ENCODE measurements around the gene LARGE1. TPM values are rescaled to one million over a fixed set of nuclear protein-coding genes. Genes with fewer than 3 reads are reported as not detected.

LARGE1 gene
- total and polyA plus RNA-seq, 2 of the 4 experiments (the other 2 are of a cell fraction) = 6.2 to 12.4 TPM

GRCh38 chr22:33542153-33542552 lies 378.1 kb downstream of the LARGE1 start:
- CTCF ChIA-PET = no interaction called here
- no peak overlapping the region for H2AK9ac ChIP-seq (replicated peaks; ENCODE audit: low read depth, low read length, poor library complexity)
- dilution Hi-C loops (cut with HindIII; ENCODE audit: low sequenced_read_pairs, unreplicated experiment) = no loop called here

More at GRCh38 chr22:33542153-33542552, 378.1 kb downstream of the LARGE1 start:
- Histone ChIP-seq H3K18ac (ENCODE audit: low read depth, low read length) (no peak overlapping the region), H3K4me1 (ENCODE audit: control insufficient read depth, insufficient read depth, low read length) (peaks cover 3% of the 10 kb centered on the region; the same call in 1 of the 2 replicates), H3K27ac (ENCODE audit: insufficient read depth, low read length) (no peak overlapping the region), H3K56ac (ENCODE audit: extremely low read depth, insufficient read depth, low read length) (no peak overlapping the region), H2BK5ac (ENCODE audit: low read depth, low read length, poor library complexity, severe bottlenecking) (no peak overlapping the region), H4K8ac (ENCODE audit: low read depth in 2 of 2, low read length in 2 of 2) (no peak overlapping the region), H3K14ac (replicated peaks; ENCODE audit: low read depth, low read length) (no peak overlapping the region), H4K91ac (ENCODE audit: insufficient read depth, low read depth, low read length) (no peak overlapping the region), H3K4me3 (ENCODE audit: insufficient read depth, low read depth, low read length) (no peak overlapping the region), H4K20me1 (ENCODE audit: insufficient read depth, low read length) (no peaks in the 10 kb centered on the region), H3K9me1 (ENCODE audit: insufficient read depth, low read length) (no peaks in the 10 kb centered on the region; the same call in 1 of the 2 replicates), H3K9me3 (ENCODE audit: control insufficient read depth, insufficient read depth, low read length) (no peaks in the 10 kb centered on the region), H3K27me3 (ENCODE audit: control insufficient read depth, insufficient read depth, low read length) (no peaks in the 10 kb centered on the region), H3K9ac (ENCODE audit: low read depth, low read length) (no peak overlapping the region), H2AK5ac (ENCODE audit: low read depth, low read length) (no peak overlapping the region), H3K36me3 (ENCODE audit: control insufficient read depth, insufficient read depth, low read length) (no peaks in the 10 kb centered on the region), H3K4me2 (ENCODE audit: low read depth, low read length) (no peak overlapping the region), H2BK120ac (ENCODE audit: low read depth, low read length) (no peak overlapping the region), H2AFZ (replicated peaks; ENCODE audit: low read length, poor library complexity) (no peak overlapping the region), H3K79me1 (ENCODE audit: low read depth in 1 of 2, low read length in 2 of 2) (no peaks in the 10 kb centered on the region; a peak in 1 of 4 replicates), H3K4ac (ENCODE audit: low read depth, low read length) (no peak overlapping the region), H3K23ac (ENCODE audit: low read depth, low read length) (no peak overlapping the region), H2BK15ac (ENCODE audit: low read depth, low read length) (no peak overlapping the region), H4K5ac (ENCODE audit: low read depth, low read length) (no peak overlapping the region), H2BK20ac (ENCODE audit: low read depth, low read length) (no peak overlapping the region)
- POLR2A ChIA-PET (ENCODE audit: unreplicated experiment) = no interaction called here
- no TSS peak for BruUV-seq (replicated peaks)
- intact Hi-C loops (cut with micrococcal nuclease) = no loop called here
- DNase-seq = no peak
- TF ChIP-seq POLR2A (IDR thresholded peaks at IDR 0.05; ENCODE audit: low read depth, low read length) = no peak
- TF ChIP-seq SMC3 (IDR thresholded peaks at IDR 0.05; ENCODE audit: low read depth, low read length) = no peak
- TF ChIP-seq MAFK (IDR thresholded peaks at IDR 0.05; ENCODE audit: low read depth, low read length) = no peak
- no peak for TF ChIP-seq CTCF (conservative IDR thresholded peaks at IDR 0.05; ENCODE audit: low read depth, low read length)
- TF ChIP-seq, protein P1, sequence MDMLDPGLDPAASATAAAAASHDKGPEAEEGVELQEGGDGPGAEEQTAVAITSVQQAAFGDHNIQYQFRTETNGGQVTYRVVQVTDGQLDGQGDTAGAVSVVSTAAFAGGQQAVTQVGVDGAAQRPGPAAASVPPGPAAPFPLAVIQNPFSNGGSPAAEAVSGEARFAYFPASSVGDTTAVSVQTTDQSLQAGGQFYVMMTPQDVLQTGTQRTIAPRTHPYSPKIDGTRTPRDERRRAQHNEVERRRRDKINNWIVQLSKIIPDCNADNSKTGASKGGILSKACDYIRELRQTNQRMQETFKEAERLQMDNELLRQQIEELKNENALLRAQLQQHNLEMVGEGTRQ (IDR thresholded peaks at IDR 0.05; ENCODE audit: low read depth, low read length) = no peak
- TF ChIP-seq ELK1 (IDR thresholded peaks at IDR 0.05; ENCODE audit: borderline replicate concordance, low read depth, low read length) = no peak
- TF ChIP-seq CEBPB (IDR thresholded peaks at IDR 0.05; ENCODE audit: low read depth, low read length) = no peak
- TF ChIP-seq MXI1 (IDR thresholded peaks at IDR 0.05; ENCODE audit: borderline replicate concordance, low read depth, low read length) = no peak
- TF ChIP-seq NFE2L2 (IDR thresholded peaks at IDR 0.05; ENCODE audit: low read depth, low read length) = no peak
- no peak for TF ChIP-seq BHLHE40 (IDR thresholded peaks at IDR 0.05; ENCODE audit: low read depth, low read length)
- TF ChIP-seq MAZ (IDR thresholded peaks at IDR 0.05; ENCODE audit: borderline replicate concordance, low read depth, low read length) = no peak
- no peak for TF ChIP-seq CHD1 (IDR thresholded peaks at IDR 0.05; ENCODE audit: low read depth, low read length)
- TF ChIP-seq RAD21 (IDR thresholded peaks at IDR 0.05; ENCODE audit: low read length) = no peak
- ATAC-seq (ENCODE audit: low read depth) = no peak
- in situ Hi-C loops (cut with MboI; ENCODE audit: low sequenced_read_pairs) = no loop called here
- WGBS, 2 experiments (ENCODE audit: extremely low coverage in 2 of 2, insufficient read length in 1 of 2) = 60% methylated on average over 1 of the region's 3 CpGs; no CpG with 5 or more reads in 1 of the 2 experiments

Measured in IMR-90 (cell line).